ENCODE results near the gene RAB37.

The RAB37 gene

GRCh38 chr17:74745548-74746177, 8.6 kb downstream of the RAB37 start:
- no peak for TF ChIP-seq CTCF (IDR thresholded peaks at IDR 0.05; ENCODE audit: extremely low read depth, missing control alignments)

DNA sequence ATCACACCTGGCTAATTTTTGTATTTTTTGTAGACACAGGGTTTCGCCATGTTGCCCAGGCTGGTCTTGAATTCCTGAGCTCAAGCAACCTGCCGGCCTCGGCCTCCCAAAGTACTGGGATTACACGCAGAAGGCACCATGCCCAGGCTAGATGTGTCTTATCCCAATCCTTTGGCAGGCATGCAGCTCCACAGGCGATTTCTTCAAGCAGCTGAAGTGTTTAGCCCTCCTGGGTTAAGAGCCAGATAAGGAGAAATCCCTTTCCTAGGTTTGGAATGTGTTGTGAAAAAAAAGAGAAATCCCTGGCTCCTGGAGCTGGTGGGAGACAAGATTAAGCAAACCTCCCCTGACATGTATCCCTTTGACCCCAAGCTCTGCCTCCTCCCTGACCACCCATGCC, 9.3 kb downstream of the RAB37 start:
- no peak for TF ChIP-seq CTCF (IDR thresholded peaks at IDR 0.05; ENCODE audit: extremely low read depth, missing control alignments)
- DNase-seq (ENCODE audit: low spot score), result no peak

More at GRCh38 chr17:74745548-74746177, 8.6 kb downstream of the RAB37 start:
- DNase-seq (ENCODE audit: low spot score), result no peak

- no peak for DNase-seq (ENCODE audit: low spot score)
Measured at GRCh38 chr17:74746922-74747321, 9.9 kb downstream of the RAB37 start.

DNA sequence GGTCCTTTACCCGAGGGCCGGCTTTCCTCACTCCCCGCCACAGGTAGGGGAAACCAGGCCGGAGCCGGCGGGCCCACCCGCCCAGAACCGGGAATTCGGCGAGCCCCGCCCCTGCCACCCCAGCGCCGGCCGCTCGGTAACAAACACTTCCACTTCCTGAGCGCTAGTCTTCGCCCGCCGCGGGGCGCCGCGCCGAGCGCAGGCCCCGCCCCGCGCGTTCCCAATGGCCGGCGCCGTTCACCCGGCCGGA, 11.1 kb downstream of the RAB37 start:
- DNase-seq (ENCODE audit: low spot score), result no peak
- no peak for TF ChIP-seq CTCF (IDR thresholded peaks at IDR 0.05; ENCODE audit: extremely low read depth, missing control alignments)

More at GRCh38 chr17:74746922-74747321, 9.9 kb downstream of the RAB37 start:
- TF ChIP-seq CTCF (IDR thresholded peaks at IDR 0.05; ENCODE audit: extremely low read depth, missing control alignments), result no peak

DNA sequence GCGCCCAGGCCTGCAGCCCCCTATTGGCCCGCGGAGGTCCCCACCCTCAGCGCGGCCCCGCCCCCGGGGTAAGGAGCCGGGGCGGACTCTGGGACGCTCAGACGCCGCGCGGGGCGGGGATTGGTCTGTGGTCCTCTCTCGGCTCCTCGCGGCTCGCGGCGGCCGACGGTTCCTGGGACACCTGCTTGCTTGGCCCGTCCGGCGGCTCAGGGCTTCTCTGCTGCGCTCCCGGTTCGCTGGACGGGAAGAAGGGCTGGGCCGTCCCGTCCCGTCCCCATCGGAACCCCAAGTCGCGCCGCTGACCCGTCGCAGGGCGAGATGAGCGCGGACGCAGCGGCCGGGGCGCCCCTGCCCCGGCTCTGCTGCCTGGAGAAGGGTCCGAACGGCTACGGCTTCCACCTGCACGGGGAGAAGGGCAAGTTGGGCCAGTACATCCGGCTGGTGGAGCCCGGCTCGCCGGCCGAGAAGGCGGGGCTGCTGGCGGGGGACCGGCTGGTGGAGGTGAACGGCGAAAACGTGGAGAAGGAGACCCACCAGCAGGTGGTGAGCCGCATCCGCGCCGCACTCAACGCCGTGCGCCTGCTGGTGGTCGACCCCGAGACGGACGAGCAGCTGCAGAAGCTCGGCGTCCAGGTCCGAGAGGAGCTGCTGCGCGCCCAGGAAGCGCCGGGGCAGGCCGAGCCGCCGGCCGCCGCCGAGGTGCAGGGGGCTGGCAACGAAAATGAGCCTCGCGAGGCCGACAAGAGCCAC, 11.6 kb downstream of the RAB37 start, which contains the start of gene NHERF1:
Gene NHERF1 (plus strand): TSS at position 100 of the 750 bp plus-strand sequence. CDS start 219 bp downstream, at position 319.
- DNase-seq (ENCODE audit: low spot score), result peak; percentile 99
- no peak for TF ChIP-seq CTCF (IDR thresholded peaks at IDR 0.05; ENCODE audit: extremely low read depth, missing control alignments)

- no peak for DNase-seq (ENCODE audit: low spot score)
Measured at GRCh38 chr17:74749279-74750038, 12.4 kb downstream of the RAB37 start.

More at GRCh38 chr17:74749279-74750038, 12.4 kb downstream of the RAB37 start:
- TF ChIP-seq CTCF (IDR thresholded peaks at IDR 0.05; ENCODE audit: extremely low read depth, missing control alignments), result no peak
